ENCODE results near the gene ZBTB34. TPM values are rescaled to one million over a fixed set of nuclear protein-coding genes. Genes with fewer than 3 reads are reported as not detected.

Gene ZBTB34
- total RNA-seq, 1 experiment from 2014 or later: 6.7 TPM

GRCh38 chr9:126886897-126887296, 26.5 kb downstream of the ZBTB34 start:
- no peak for TF ChIP-seq CTCF (IDR thresholded peaks at IDR 0.05; ENCODE audit: unreplicated experiment)
- DNase-seq: no peak
- H3K36me3 Mint-ChIP-seq (ENCODE audit: insufficient read depth, unreplicated experiment): no peaks in the 10 kb centered on the region
- BruUV-seq (replicated peaks): no TSS peak
- H3K4me1 Mint-ChIP-seq (ENCODE audit: low read depth, unreplicated experiment): no peaks in the 10 kb centered on the region
- CTCF ChIA-PET: no interaction called here
- no peaks in the 10 kb centered on the region for H3K9me3 Mint-ChIP-seq (ENCODE audit: low read depth, unreplicated experiment)
- intact Hi-C loops (cut with micrococcal nuclease; ENCODE audit: unreplicated experiment): no loop called here
- H3K27me3 Mint-ChIP-seq (ENCODE audit: unreplicated experiment): no peaks in the 10 kb centered on the region
- H3K27ac Mint-ChIP-seq (ENCODE audit: unreplicated experiment): no peak overlapping the region
- H3K4me3 Mint-ChIP-seq (ENCODE audit: low read depth, unreplicated experiment): no peak overlapping the region

GRCh38 chr9:126891676-126892075, 31.2 kb downstream of the ZBTB34 start:
- H3K4me3 Mint-ChIP-seq (ENCODE audit: low read depth, unreplicated experiment): no peak overlapping the region
- no peak for TF ChIP-seq CTCF (IDR thresholded peaks at IDR 0.05; ENCODE audit: unreplicated experiment)
- H3K27ac Mint-ChIP-seq (ENCODE audit: unreplicated experiment): no peak overlapping the region
- CTCF ChIA-PET: no interaction called here
- intact Hi-C loops (cut with micrococcal nuclease; ENCODE audit: unreplicated experiment): no loop called here
- H3K27me3 Mint-ChIP-seq (ENCODE audit: unreplicated experiment): no peaks in the 10 kb centered on the region
- no peaks in the 10 kb centered on the region for H3K4me1 Mint-ChIP-seq (ENCODE audit: low read depth, unreplicated experiment)
- DNase-seq: no peak
- BruUV-seq (replicated peaks): no TSS peak
- no peaks in the 10 kb centered on the region for H3K9me3 Mint-ChIP-seq (ENCODE audit: low read depth, unreplicated experiment)
- no peaks in the 10 kb centered on the region for H3K36me3 Mint-ChIP-seq (ENCODE audit: insufficient read depth, unreplicated experiment)

GRCh38 chr9:126893079-126893478, 32.6 kb downstream of the ZBTB34 start:
- Mint-ChIP-seq H3K9me3 (ENCODE audit: low read depth, unreplicated experiment) (no peaks in the 10 kb centered on the region), H3K4me3 (ENCODE audit: low read depth, unreplicated experiment) (no peak overlapping the region), H3K27me3 (ENCODE audit: unreplicated experiment) (no peaks in the 10 kb centered on the region), H3K36me3 (ENCODE audit: insufficient read depth, unreplicated experiment) (no peaks in the 10 kb centered on the region), H3K4me1 (ENCODE audit: low read depth, unreplicated experiment) (no peaks in the 10 kb centered on the region), H3K27ac (ENCODE audit: unreplicated experiment) (no peak overlapping the region)
- TF ChIP-seq CTCF (IDR thresholded peaks at IDR 0.05; ENCODE audit: unreplicated experiment): no peak
- CTCF ChIA-PET: no interaction called here
- peak; percentile 7 for DNase-seq
- no TSS peak for BruUV-seq (replicated peaks)
- intact Hi-C loops (cut with micrococcal nuclease; ENCODE audit: unreplicated experiment): no loop called here

GRCh38 chr9:126894052-126894603, 33.7 kb downstream of the ZBTB34 start:
- no peak for TF ChIP-seq CTCF (IDR thresholded peaks at IDR 0.05; ENCODE audit: unreplicated experiment)
- CTCF ChIA-PET: no interaction called here
- Mint-ChIP-seq H3K4me1 (ENCODE audit: low read depth, unreplicated experiment) (no peaks in the 10 kb centered on the region), H3K36me3 (ENCODE audit: insufficient read depth, unreplicated experiment) (no peaks in the 10 kb centered on the region), H3K9me3 (ENCODE audit: low read depth, unreplicated experiment) (no peaks in the 10 kb centered on the region), H3K27me3 (ENCODE audit: unreplicated experiment) (no peaks in the 10 kb centered on the region), H3K4me3 (ENCODE audit: low read depth, unreplicated experiment) (no peak overlapping the region), H3K27ac (ENCODE audit: unreplicated experiment) (no peak overlapping the region)
- intact Hi-C loops (cut with micrococcal nuclease; ENCODE audit: unreplicated experiment): no loop called here
- no peak for DNase-seq
- BruUV-seq (replicated peaks): no TSS peak

Measured in Calu3 (cell line).